ENCODE measurements around the gene WWOX.

WWOX gene

DNA sequence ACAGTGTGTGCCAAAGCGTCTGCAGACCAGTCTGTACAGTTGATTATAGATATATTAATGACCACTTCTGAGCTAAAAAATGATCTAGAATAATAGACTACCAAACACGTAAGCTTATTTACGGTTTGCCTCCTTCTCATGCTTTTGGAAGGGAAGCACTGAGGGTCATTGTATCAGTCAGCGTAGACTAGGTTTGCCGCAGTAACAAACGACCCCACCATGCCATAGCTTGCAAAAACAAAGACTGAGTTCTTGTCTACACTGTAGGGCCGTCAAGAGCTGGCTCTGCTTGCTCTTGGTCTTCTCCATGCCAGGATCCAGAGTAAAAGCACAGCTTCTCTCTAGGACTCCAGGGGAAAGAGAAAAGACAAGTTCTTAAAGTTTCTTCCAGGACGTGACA, 820.4 kb downstream of the WWOX start:
- no peak for DNase-seq (ENCODE audit: low spot score)

DNA sequence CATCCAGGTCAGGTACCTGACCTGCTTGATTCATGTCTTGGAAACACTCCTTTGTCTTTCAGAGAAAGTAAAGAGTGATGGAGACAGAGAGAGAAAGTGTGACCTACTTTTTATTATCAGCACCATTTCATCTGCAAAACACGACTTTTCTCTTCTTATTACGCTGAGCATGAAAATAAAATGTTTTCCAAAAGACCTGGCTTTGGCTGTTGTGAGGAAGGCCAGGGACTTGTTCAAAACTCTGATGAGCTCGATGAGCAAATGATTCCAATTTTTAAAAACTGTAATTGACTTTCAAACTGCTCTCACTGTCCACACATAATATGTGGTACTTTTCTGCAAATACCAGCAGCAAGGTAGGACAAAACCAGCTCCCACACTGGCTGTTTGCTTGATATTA, 821.2 kb downstream of the WWOX start:
- TF ChIP-seq, protein P1, sequence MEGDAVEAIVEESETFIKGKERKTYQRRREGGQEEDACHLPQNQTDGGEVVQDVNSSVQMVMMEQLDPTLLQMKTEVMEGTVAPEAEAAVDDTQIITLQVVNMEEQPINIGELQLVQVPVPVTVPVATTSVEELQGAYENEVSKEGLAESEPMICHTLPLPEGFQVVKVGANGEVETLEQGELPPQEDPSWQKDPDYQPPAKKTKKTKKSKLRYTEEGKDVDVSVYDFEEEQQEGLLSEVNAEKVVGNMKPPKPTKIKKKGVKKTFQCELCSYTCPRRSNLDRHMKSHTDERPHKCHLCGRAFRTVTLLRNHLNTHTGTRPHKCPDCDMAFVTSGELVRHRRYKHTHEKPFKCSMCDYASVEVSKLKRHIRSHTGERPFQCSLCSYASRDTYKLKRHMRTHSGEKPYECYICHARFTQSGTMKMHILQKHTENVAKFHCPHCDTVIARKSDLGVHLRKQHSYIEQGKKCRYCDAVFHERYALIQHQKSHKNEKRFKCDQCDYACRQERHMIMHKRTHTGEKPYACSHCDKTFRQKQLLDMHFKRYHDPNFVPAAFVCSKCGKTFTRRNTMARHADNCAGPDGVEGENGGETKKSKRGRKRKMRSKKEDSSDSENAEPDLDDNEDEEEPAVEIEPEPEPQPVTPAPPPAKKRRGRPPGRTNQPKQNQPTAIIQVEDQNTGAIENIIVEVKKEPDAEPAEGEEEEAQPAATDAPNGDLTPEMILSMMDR (IDR thresholded peaks at IDR 0.05), result no peak
- no peak overlapping the region for H3K27ac ChIP-seq
- no peak for DNase-seq (ENCODE audit: low spot score)
- no peak overlapping the region for H3K4me3 ChIP-seq

More for the DNA sequence above, 820.4 kb downstream of the WWOX start:
- H3K27ac ChIP-seq, result no peak overlapping the region
- TF ChIP-seq, protein P1 (IDR thresholded peaks at IDR 0.05), result no peak
- H3K4me3 ChIP-seq, result no peak overlapping the region

DNA sequence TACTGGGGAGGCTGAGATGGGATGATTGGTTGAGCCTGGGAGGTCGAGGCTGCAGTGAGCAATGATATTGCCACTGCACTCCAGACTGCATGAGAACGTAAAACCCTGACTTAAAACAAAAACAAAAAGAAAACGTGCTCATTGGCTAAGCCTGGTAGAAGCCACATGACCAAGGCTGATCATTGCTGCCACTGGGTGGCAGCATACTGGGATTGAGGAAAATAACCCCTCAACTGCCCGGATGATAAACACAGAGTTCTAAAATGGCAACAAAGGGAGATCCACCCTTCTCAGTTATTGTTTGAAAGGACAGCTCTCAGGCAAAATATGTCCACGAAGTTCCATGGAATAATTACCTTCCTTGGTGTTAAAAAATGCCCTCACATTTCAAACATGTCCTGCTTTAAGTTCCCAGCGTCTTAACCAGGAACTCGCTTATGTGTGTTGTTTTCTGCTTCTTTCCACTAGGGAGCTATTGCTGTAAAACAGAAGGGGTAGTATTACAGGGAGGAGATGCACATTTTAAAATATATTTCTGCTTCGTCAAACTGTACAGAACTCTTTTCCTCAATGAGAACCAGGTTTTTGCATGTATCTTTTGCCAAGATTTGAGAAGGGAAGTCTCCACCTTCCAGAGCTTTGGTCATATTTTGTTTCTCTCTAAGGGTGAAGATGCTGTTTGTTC, 825.8 kb downstream of the WWOX start:
- Histone ChIP-seq H3K4me3 (no peak overlapping the region), H3K27ac (no peak overlapping the region)
- TF ChIP-seq, protein P1 (IDR thresholded peaks at IDR 0.05), result no peak
- no peak for DNase-seq (ENCODE audit: low spot score)

DNA sequence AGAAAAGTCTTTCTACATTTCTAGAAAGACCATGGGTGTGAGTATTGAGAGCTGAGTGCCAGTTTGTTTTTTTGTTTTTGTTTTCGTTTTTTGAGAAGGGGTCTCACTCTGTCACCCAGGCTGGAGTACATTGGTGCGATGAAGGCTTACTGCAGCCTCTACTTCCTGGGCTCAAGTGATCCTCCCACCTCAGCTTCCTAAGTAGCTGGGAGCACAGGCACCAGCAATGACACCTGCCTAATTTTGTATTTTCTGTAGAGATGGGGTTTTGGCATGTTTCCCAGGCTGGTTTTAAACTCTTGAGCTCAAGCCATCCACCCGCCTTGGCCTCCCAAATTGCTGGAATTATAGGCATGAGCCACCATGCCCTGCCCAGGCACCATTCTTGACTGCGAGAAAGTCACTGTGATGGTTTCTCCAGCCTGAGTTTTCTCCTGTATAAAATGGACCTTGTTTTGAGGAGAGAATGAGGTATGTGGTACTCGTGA, 827.3 kb downstream of the WWOX start:
- Histone ChIP-seq H3K27ac (no peak overlapping the region), H3K4me3 (no peak overlapping the region)
- TF ChIP-seq, protein P1 (IDR thresholded peaks at IDR 0.05), result no peak
- no peak for DNase-seq (ENCODE audit: low spot score)

DNA sequence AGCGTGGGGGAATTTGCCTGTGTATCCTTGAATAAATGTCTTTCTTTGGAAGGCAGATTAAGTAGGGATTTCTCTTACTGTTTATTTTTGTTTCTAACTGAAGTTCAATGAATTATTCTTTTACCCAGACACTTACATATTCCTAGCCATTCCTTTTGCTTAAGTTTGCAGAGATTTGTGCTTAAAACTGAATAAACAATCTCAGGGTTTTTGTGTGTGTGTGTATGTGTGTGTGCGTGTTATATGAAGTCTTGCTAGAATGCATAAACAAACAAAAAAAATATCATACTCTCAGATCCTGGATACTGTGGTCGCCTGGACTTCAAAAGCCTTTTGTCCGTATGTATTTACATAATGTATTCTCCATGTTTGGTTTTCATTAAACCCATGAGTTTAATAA, 828.3 kb downstream of the WWOX start:
- H3K4me3 ChIP-seq, result no peak overlapping the region
- no peak for DNase-seq (ENCODE audit: low spot score)
- TF ChIP-seq, protein P1 (IDR thresholded peaks at IDR 0.05), result no peak
- no peak overlapping the region for H3K27ac ChIP-seq

DNA sequence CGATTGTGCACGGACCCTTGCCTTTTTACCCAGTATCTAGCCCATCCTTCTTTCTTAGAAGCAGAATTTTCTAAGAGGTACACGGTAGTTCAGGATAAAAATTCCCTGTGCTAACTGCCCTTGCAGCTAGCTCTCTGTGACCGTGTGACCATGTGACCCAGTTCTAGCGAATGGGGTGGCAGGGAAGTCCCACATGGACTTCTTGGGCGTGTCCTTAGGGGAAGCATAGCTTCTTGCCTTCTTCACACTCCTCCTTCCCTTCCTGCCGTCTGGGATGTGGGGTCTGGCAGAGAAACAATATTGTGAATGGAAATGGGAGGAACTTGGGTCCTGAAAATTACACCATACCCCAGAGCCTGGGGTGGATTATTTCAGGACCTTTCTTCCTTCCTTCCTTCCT, 830.4 kb downstream of the WWOX start:
- Histone ChIP-seq H3K27ac (no peak overlapping the region), H3K4me3 (no peak overlapping the region)
- TF ChIP-seq, protein P1 (IDR thresholded peaks at IDR 0.05), result no peak
- DNase-seq (ENCODE audit: low spot score), result no peak

DNA sequence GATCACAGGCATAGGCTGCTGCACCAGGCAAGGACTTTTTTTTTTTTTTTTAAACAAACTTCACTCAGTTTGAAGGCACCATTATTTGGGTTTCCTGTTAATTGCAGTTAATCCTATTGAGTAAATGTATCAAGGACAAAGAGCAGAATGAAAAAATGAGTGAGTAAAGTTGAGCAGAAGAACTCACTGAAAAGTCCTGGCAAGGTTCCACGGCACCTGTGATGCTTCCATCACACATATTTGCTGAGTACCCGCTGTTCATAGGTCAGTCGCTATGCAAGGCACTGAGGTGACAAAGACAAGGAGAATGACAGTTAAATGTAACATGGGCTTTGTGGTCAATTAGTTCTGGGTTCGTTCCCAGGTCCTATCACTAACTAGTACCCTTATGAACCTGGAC, 831.1 kb downstream of the WWOX start:
- TF ChIP-seq, protein P1 (IDR thresholded peaks at IDR 0.05), result no peak
- Histone ChIP-seq H3K27ac (no peak overlapping the region), H3K4me3 (no peak overlapping the region)
- DNase-seq (ENCODE audit: low spot score), result no peak

Measured in coronary artery (tissue), 2 donors.